Epithelial cell of proximal tubule (primary cell): ENCODE measurements around the gene CEMIP. TPM values are rescaled to one million over a fixed set of nuclear protein-coding genes. Genes with fewer than 3 reads are reported as not detected.

ENCODE experiments used
- DNase-seq: peaks from one replicate; pipeline ENCODE4 v3.0.0-alpha.2; 2011; ENCODE audit warnings: low read depth
- H3K4me3 ChIP-seq: 2 replicates; pipeline ENCODE4 v1.5.1; 2011; ENCODE audit warnings: low read depth, mild to moderate bottlenecking, low read length
- total RNA-seq: library from RNA; depleted of rRNA; stranded (reverse); fragments of >200 nt; gene quantifications from 2 replicates; pipeline ENCODE4 v1.2.3, GENCODE V29; 2015
- TF ChIP-seq, protein P1 (sequence below): conservative IDR thresholded peaks from 2 replicates; pipeline ENCODE4 v1.5.1; 2012; ENCODE audit warnings: low read depth, mild to moderate bottlenecking, low read length

The CEMIP gene
- total RNA-seq, 1 donor from 2014 or later: 0.06 TPM

DNA sequence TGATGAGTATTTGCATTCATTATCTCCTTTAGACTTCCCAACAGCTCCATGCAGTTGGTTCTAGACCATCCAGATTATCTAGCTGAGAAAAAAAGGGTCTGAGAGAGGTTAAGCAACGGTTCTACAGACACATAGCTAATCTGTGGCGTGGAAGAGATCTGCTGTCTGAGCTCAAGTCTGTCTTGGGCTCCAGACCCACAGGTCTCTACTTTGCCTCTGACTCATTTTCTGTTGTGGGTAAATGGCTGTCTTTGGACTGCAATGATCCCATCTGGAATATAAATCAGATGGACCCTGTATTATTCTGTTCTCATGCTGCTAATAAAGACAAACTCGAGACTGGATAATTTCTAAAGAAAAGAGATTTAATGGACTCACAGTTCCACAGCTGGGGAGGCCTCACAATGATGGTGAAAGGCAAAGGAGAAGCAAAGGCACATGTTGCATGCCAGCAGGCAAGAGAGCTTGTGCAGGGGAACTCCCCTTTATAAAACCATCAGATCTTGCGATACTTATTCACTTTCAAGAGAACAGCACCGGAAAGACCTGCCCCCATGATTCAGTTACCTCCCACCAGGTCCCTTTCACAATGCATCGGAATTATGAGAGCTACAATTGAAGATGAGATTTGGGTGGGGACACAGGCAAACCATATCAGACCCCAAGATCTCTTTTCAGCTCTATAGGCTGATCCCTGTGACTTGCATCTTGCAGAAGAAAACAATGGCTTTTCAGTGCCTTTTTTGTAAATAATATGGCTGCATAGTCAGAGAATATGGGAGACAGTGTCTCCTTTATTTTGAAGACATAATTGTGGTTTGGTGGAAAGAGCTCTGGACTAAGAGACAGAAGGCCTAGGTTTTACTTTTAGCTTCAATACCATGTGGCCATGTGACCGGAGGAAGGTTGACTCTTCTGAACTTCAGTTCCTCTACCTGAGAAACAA, 24.7 kb downstream of the CEMIP start:
- TF ChIP-seq, protein P1, sequence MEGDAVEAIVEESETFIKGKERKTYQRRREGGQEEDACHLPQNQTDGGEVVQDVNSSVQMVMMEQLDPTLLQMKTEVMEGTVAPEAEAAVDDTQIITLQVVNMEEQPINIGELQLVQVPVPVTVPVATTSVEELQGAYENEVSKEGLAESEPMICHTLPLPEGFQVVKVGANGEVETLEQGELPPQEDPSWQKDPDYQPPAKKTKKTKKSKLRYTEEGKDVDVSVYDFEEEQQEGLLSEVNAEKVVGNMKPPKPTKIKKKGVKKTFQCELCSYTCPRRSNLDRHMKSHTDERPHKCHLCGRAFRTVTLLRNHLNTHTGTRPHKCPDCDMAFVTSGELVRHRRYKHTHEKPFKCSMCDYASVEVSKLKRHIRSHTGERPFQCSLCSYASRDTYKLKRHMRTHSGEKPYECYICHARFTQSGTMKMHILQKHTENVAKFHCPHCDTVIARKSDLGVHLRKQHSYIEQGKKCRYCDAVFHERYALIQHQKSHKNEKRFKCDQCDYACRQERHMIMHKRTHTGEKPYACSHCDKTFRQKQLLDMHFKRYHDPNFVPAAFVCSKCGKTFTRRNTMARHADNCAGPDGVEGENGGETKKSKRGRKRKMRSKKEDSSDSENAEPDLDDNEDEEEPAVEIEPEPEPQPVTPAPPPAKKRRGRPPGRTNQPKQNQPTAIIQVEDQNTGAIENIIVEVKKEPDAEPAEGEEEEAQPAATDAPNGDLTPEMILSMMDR: no peak
- no peak overlapping the region for H3K4me3 ChIP-seq
- DNase-seq: no peak

DNA sequence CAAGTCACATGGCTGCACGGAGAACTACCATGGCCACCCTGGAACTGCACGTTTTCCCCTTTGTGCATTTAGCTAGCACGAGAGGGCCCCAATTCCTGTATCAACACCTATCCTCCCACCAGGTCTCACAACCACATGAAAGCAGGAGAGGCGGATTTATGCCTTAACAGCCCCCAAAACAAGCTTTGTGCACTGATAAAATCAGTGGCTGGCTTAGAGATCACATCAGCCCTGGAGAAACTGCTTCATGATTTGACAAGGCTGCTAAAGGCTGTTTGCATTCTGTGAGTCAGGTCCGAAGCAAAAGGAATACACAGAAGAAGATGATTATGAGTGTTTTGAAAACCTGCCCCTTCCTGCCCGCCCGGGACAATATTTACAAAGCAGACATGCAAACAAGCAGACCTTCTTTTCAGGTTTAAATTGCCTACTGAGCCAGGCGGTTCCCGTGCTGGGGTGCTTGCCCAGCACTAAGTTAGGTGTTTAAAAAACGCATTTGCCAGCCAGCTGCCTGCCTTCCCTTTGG, 25.9 kb downstream of the CEMIP start:
- no peak for DNase-seq
- TF ChIP-seq, protein P1: no peak
- no peak overlapping the region for H3K4me3 ChIP-seq

- H3K4me3 ChIP-seq: no peak overlapping the region
- no peak for DNase-seq
- TF ChIP-seq, protein P1: no peak
Observed at GRCh38 chr15:80811781-80812315, 32.7 kb downstream of the CEMIP start.

DNA sequence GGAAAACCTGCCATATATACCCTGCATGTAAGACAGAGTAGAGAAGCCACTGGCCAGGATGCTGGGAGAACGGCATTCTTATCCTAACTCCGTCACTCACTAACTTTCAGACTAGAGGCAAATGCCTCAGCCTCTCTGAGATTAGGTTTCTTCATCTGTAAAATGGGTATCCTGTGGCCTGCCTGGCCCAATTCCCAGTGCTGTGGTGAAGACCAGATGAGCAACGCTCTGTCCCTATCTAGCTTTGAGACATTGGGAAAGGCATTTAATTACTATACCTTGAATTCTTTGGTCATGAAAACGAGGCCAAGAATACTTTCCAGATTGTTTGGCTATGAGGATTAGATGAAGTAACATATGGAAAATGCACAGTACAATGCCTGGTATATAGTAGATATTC, 35.9 kb downstream of the CEMIP start:
- H3K4me3 ChIP-seq: no peak overlapping the region
- TF ChIP-seq, protein P1: no peak
- DNase-seq: no peak

DNA sequence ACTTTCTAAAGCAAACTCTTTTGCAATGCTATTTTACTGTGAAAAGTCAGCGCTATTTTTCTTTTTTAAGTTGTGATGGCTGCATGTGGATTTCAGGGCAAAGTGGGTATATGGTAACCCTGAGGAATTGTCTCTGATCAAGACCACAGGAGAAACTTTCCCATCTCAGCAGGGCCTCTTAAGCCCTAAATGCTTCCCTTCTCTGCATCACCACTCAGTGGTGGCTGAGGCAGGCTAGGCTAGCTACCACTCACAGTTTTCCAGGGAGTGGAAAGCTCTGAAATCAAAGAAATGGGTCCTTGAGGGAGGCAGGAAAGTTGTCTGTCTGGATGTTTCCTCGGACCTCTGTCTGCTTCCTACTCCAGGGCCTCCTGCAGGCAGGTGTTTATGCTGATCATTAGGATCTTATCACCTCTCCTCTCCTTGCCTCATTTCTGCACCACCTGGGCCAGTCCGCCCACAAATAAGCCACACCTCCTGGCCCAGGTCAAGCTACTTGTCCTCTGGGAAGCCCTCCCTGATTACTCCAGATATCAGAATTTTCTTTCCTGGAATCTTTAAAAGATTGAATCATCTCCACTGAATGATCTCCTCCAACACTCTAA, 37.0 kb downstream of the CEMIP start:
- no peak for DNase-seq
- TF ChIP-seq, protein P1: no peak
- H3K4me3 ChIP-seq: no peak overlapping the region

GRCh38 chr15:80816936-80817335, 37.8 kb downstream of the CEMIP start:
- no peak overlapping the region for H3K4me3 ChIP-seq
- DNase-seq: no peak
- TF ChIP-seq, protein P1: no peak
